Loucy (cell line): ENCODE data around the gene NFKB1.

ENCODE experiments used
- H2AFZ ChIP-seq: fragments of 200-600 bp; sonication (generic); 2 replicates; pipeline ENCODE4 v1.6.0; 2016; ENCODE audit warnings: antibody characterized with exemption, mild to moderate bottlenecking, low read length, moderate library complexity
- H3F3A ChIP-seq: fragments of 200-600 bp; 2 replicates; pipeline ENCODE4 v1.6.0; 2016; ENCODE audit warnings: antibody characterized with exemption, low read depth, mild to moderate bottlenecking
- H3K27me3 ChIP-seq: fragments of 200-600 bp; sonication (generic); 2 replicates; pipeline ENCODE4 v1.6.1; 2014; ENCODE audit warnings: low read length, mild to moderate bottlenecking; ENCODE audit not compliant: insufficient read depth, poor library complexity, severe bottlenecking
- H3K36me3 ChIP-seq: fragments of 200-600 bp; sonication (generic); 2 replicates; pipeline ENCODE4 v1.6.1; 2016; ENCODE audit warnings: low read length; ENCODE audit not compliant: insufficient read depth
- H3K4me1 ChIP-seq: fragments of 200-600 bp; sonication (generic); 2 replicates; pipeline ENCODE4 v1.5.1; 2014; ENCODE audit warnings: low read length, mild to moderate bottlenecking; ENCODE audit not compliant: insufficient read depth, poor library complexity, severe bottlenecking
- H3K4me2 ChIP-seq: fragments of 200-600 bp; sonication (generic); 2 replicates; pipeline ENCODE4 v1.6.0; 2014; ENCODE audit warnings: antibody characterized with exemption, low read length, low read depth, mild to moderate bottlenecking; ENCODE audit not compliant: poor library complexity, severe bottlenecking
- H3K4me3 ChIP-seq: fragments of 200-600 bp; sonication (generic); 2 replicates; pipeline ENCODE4 v1.5.1; 2014; ENCODE audit warnings: low read length, mild to moderate bottlenecking, mixed read lengths; ENCODE audit not compliant: poor library complexity, severe bottlenecking
- H3K79me2 ChIP-seq: fragments of 200-600 bp; sonication (generic); 2 replicates; pipeline ENCODE4 v1.6.1; 2014; ENCODE audit warnings: low read length; ENCODE audit not compliant: insufficient read depth
- H3K9ac ChIP-seq: fragments of 200-600 bp; sonication (generic); 2 replicates; pipeline ENCODE4 v1.6.0; 2014; ENCODE audit warnings: mild to moderate bottlenecking, low read depth, low read length, moderate library complexity; ENCODE audit not compliant: poor library complexity, severe bottlenecking
- H3K9me2 ChIP-seq: fragments of 200-600 bp; sonication (generic); replicated peaks from 2 replicates; pipeline ENCODE4 v1.6.1; 2016; ENCODE audit warnings: low read depth, low read length, mixed read lengths
- H3K9me3 ChIP-seq: fragments of 200-600 bp; sonication (generic); 2 replicates; pipeline ENCODE4 v1.6.1; 2014; ENCODE audit warnings: mild to moderate bottlenecking, antibody characterized with exemption, low read length, low read depth; ENCODE audit not compliant: insufficient read depth
- H4K20me1 ChIP-seq: fragments of 200-600 bp; sonication (generic); 2 replicates; pipeline ENCODE4 v1.6.0; 2014; ENCODE audit warnings: antibody characterized with exemption, low read length, mild to moderate bottlenecking; ENCODE audit not compliant: insufficient read depth, poor library complexity, severe bottlenecking
- CTCF ChIP-seq: fragments of 200-600 bp; sonication (generic); conservative IDR thresholded peaks from 2 replicates; pipeline ENCODE4 v1.5.1; 2014; ENCODE audit warnings: mild to moderate bottlenecking, antibody characterized with exemption, low read length
- EZH2phosphoT487 ChIP-seq: fragments of 200-600 bp; IDR thresholded peaks from 2 replicates; pipeline ENCODE4 v1.6.1; 2018; ENCODE audit warnings: antibody characterized with exemption, mild to moderate bottlenecking, moderate library complexity, borderline replicate concordance

Gene NFKB1

GRCh38 chr4:102543030-102543928 is 42.1 kb downstream of the NFKB1 start:
- H3K4me2 ChIP-seq: no peak overlapping the region
- H3K36me3 ChIP-seq: peaks cover 37% of the 10 kb centered on the region; the same call in 1 of the 2 replicates
- H4K20me1 ChIP-seq: no peaks in the 10 kb centered on the region
- H3K27me3 ChIP-seq: no peaks in the 10 kb centered on the region
- H3K4me1 ChIP-seq: peaks cover 9% of the 10 kb centered on the region
- no peak overlapping the region for H2AFZ ChIP-seq
- H3K4me3 ChIP-seq: no peak overlapping the region
- H3K9me2 ChIP-seq: no peaks in the 10 kb centered on the region
- H3K9ac ChIP-seq: no peak overlapping the region
- no peaks in the 10 kb centered on the region for H3K9me3 ChIP-seq
- TF ChIP-seq CTCF: no peak
- no peak for TF ChIP-seq EZH2phosphoT487
- no peaks in the 10 kb centered on the region for H3K79me2 ChIP-seq
- H3F3A ChIP-seq: no peaks in the 10 kb centered on the region

GRCh38 chr4:102546635-102547034 is 45.5 kb downstream of the NFKB1 start:
- Histone ChIP-seq H3K9me2 (no peaks in the 10 kb centered on the region), H3K4me2 (no peak overlapping the region)
- TF ChIP-seq EZH2phosphoT487 (no peak), CTCF (no peak)

GRCh38 chr4:102547973-102548372 is 46.8 kb downstream of the NFKB1 start:
- TF ChIP-seq EZH2phosphoT487 (no peak), CTCF (no peak)
- H3K27me3 ChIP-seq: no peaks in the 10 kb centered on the region

More at GRCh38 chr4:102546635-102547034, 45.5 kb downstream of the NFKB1 start:
- Histone ChIP-seq H3K27me3 (no peaks in the 10 kb centered on the region), H3F3A (no peaks in the 10 kb centered on the region), H3K9me3 (no peaks in the 10 kb centered on the region), H3K9ac (no peak overlapping the region), H3K79me2 (no peaks in the 10 kb centered on the region), H2AFZ (no peak overlapping the region), H3K4me3 (no peak overlapping the region), H4K20me1 (no peaks in the 10 kb centered on the region), H3K4me1 (peaks cover 4% of the 10 kb centered on the region), H3K36me3 (peaks cover 36% of the 10 kb centered on the region; the same call in 1 of the 2 replicates)

More at GRCh38 chr4:102547973-102548372, 46.8 kb downstream of the NFKB1 start:
- Histone ChIP-seq H3K9ac (no peak overlapping the region), H3K36me3 (peaks cover 33% of the 10 kb centered on the region; the same call in 1 of the 2 replicates), H4K20me1 (no peaks in the 10 kb centered on the region), H3K9me2 (no peaks in the 10 kb centered on the region), H3K9me3 (no peaks in the 10 kb centered on the region), H3K4me1 (peaks cover 13% of the 10 kb centered on the region), H2AFZ (no peak overlapping the region), H3F3A (no peaks in the 10 kb centered on the region), H3K4me3 (no peak overlapping the region), H3K79me2 (no peaks in the 10 kb centered on the region), H3K4me2 (no peak overlapping the region)
